DMS114 treated with DMSO at 0.1 percent for 48 hours (cell line): ENCODE measurements around the gene APBA2.

Experiments
- DNase-seq: peaks from one replicate; lab custom pipeline; 2025; ENCODE audit not compliant: unreplicated experiment; lab: John Stamatoyannopoulos, UW

APBA2 gene

DNA sequence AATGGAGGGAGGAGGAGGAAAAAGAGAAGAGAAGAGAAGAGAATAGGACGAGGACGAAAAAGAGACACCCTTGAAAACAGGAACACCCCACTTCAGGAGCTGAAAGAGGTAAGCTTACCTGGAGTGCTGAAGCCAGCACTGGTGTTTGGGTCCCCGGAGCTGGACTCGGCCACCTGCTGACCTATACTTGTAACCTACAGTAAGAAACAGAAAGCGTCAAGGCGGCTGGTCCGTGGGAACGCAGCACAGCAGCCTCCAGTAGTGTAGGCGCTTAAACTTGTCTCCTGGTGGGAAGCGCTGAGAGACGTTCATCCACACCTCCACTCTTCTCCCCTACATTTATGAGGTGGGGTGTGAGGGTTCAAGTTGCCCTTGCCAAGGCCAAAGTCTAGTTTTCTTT is 242.9 kb downstream of the APBA2 start:
- no peak for DNase-seq

DNA sequence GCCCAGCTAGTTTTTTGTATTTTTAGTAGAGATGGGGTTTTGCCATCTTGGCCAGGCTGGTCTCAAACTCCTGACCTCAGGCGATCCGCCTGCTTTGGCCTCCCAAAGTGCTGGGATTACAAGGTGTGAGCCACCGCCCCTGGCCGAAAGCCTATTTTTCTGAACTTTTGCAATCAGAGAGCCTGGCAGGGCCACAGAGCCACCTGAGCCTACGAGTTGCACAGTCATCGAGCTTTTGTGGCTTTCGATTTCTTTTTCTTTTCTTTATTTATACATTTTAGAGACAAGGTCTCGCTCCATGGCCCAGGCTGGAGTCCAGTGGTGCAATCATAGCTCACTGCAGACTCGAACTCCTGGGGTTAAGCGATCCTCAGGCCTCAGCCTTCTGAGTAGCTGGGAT is 243.4 kb downstream of the APBA2 start:
- no peak for DNase-seq

- DNase-seq: no peak
Measured at GRCh38 chr15:29129926-29130325, 244.2 kb downstream of the APBA2 start.

- no peak for DNase-seq
Measured at GRCh38 chr15:29130476-29130875, 244.7 kb downstream of the APBA2 start.

DNA sequence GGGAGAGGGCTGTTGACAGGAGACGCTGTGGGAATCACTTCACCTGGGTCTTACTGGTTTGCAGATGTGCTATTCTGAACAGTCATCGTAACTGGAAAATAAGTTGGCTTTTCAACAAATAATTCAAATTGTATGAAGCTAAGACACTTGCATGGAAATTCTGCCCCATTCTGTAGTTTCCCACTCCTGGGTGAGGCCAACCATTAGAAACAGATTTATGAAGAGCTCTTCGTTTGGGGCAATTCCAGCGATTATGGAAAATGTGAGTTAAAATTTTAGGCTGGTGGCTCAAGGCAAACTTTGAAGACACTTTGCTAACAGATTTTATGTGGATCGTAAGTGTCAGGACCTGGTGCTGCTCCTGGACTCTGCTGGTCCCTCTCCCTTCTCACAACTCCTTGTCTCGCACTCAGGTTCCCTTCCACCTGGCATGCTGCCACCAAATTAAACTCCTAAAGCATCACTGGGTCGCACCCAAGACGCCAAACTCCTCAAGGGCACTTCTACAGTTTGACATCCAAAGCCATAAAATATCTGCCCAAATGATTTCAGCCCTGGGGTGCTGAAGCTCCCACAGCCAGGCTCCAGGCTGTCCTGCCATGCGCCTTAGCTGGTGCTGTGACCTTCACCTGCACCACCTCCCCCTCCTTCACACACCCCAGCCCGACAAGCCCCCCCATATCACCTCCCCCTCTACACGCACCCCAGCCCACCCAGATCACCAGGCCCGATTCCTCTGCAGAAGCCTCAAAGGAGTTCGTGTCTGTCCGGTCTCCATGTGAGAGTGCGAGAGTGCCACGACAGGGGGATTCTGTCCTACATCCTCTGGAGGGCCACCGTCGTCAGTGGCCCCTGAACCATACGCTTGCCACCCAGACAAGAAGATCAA is 245.4 kb downstream of the APBA2 start:
- DNase-seq: no peak

DNA sequence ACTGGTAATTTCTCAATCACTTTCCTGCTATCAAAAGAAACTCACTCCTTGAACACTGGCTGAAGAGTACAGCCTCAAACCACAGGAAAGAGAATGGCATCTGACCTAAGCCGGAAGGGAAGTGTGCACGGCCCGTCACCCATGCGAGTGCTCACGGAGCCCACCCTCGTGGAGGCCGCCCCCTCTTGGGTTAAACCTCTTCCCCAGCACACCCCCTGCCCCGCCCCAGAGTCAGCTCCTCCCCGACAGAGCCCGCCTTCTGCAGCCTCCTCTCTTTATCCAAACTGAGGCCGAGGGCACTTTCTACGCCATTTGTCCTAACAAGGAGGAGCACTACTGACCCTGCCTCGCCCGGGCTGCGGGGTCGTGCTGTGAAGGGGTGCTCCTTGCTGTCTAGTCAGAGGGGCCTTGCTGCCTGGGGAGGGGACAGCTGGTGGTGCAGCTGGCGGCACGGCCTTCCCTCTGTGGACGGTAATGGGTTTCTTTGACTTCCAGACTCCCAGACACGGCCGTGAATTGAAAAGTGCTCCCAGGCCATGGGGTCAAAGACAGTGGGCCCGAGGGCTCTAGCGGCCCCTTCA is 246.2 kb downstream of the APBA2 start:
- DNase-seq: no peak

DNA sequence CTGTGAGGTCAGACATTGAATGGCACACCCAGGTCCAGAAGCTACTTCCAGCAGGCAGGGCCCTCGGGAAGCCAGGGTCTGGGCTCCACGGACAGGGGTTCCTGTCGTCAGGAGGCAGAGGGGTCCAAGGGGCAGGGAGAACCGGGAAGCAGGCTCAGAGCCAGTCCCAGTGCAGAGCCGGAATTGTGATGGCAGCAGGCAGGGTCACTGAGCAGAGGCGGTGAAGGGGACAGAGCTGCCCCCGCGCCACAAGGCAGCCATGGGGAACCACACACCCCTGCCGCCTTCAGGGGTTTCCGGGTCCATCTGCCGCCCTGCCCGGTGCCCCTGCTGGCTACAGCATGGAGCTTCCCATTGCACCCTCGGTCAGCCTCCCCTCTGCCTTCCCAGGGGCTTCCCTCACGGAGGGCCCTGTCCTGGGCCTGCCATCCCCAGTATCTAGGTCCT is 247.0 kb downstream of the APBA2 start:
- DNase-seq: no peak

- no peak for DNase-seq
Measured at GRCh38 chr15:29133321-29133720, 247.5 kb downstream of the APBA2 start.

DNA sequence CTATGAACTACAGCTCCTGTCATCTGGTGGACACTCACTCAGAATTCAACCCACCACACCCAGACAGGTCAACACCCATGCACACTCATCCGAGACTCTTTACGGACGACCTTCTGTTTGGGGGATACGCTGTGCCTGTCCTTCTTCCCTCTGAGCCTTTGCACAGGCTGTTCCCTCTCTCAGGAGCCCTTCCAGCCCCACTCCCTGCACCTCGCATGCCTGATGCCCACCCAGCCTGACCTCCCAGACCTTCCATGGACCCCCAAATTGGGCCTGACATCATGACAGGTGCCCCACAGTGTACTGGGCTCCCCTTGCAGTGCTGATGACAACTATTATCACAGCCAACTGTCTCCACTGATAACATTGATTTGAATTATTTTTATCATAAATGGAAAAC is 248.0 kb downstream of the APBA2 start:
- DNase-seq: no peak

DNA sequence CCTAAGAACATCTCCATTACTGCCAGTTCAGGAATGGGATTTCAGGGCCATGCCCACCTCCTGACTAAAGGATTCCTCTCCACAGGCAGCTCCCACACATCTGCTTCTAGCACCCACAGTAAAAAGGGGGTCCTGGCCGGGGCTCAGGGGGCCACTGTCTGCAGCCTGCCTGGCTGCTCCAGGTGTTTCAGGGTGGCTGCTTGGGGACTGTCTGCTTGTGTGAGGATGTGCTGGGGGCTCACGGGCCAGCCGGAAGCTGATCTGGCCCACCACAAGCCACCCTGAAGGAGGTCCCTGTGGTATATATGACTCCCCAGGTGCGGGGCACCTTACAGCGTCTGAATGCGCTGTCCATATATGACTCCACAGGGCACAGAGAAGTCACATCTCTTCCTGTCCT is 248.5 kb downstream of the APBA2 start:
- no peak for DNase-seq

DNA sequence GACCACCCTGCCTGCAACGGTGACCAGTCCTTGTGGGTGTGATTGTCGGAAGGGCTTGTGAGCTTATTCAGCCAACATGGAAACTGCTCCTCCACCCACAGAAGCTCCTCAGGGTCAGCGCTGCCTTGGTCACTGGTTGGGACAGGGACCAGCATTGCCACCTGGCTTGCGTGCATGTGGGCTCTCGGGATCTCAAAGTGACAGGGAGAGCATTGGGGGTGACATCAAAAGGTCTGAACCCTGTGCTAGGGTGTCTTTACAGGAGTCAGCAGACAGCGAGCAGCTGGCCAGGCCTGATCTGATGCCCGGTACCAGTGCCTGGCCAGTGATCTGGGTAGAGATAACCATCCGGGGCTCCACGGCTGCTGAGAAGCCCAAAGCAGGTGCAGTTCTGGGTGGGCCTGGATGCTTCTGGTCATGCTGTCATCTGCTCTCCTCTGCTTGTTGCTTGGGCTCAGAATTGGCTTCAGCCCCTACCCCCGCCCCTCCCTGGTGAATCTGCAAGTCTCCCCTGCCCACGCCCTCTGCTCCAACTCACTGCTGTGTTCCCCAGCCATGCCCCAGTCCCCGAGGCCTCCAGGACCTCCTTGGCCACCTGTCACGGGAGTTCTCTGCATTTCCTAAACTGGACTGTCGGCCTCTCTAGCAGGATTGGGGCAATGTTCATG is 249.0 kb downstream of the APBA2 start:
- DNase-seq: no peak

DNA sequence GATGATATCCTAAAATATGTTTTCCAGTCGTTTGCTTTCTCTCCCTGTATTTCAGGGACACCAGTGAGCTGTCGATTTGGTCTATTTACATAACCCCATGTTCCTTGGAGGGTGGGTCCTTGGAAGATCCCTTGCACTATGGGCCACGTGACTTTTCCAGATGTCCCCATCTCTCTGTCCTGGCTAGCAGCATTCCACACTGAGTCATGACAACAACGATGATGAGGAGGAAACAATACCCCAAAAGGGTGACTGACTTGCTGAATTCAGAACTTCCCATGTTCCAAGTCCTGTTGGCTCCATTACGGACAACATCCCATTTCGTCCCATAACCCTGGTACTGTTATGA is 249.5 kb downstream of the APBA2 start:
- DNase-seq: no peak

GRCh38 chr15:29135702-29136646 is 250.2 kb downstream of the APBA2 start:
- DNase-seq: no peak

- no peak for DNase-seq
Measured at GRCh38 chr15:29138260-29138659, 252.5 kb downstream of the APBA2 start.

GRCh38 chr15:29139072-29139471 is 253.3 kb downstream of the APBA2 start:
- DNase-seq: no peak

GRCh38 chr15:29139540-29140459 is 254.0 kb downstream of the APBA2 start:
- no peak for DNase-seq

DNA sequence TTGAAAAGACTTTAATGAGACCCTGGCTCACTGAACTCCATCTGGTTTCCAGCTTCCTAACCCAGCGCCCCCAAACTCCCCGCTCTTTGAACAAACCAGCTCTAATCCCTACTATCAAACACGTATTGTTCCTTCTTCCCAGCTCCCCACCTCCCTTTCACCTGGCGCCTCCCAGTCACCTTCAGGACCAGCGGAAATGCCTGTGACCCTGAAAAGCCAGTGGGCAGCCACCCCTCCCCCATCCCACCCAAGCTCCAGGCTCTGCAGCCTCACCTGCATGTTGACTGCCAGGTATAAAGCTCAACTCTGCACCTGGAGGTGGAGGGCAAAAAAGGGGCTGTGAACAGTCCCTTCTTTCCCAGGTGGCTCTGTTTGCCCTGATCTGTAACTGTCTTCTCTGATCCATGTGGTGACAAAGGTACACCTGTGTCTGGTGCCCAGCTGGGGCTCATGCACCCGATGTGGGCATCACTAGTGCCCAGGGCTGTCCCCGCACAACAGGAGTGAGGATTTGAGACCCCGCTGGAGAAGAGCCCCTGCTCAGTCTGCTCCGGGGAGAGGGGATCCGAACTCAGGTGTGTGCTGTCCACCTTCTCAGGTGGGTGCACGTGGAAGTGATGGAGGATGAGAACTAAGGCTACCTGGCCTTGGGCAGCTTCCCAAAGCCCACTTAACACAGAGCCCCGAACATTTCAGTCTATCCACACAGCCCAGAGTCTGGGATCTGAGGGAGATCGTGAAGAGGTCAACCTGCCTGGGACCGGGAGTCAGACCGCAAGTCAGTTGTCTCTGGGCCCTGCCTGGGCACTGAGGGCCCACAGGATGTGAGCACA is 254.9 kb downstream of the APBA2 start:
- no peak for DNase-seq

- no peak for DNase-seq
Measured at GRCh38 chr15:29141308-29142128, 255.7 kb downstream of the APBA2 start.
